HG03558 (cell line): Measurements from ENCODE around the gene DUT.

Experiments
- ATAC-seq: cut with Tn5 transposase; IDR thresholded peaks from one replicate; pipeline ENCODE4 v1.9.1; 2021; ENCODE audit warnings: moderate number of reproducible peaks; ENCODE audit not compliant: unreplicated experiment; ENCODE audit errors: extremely low read depth

Gene DUT

DNA sequence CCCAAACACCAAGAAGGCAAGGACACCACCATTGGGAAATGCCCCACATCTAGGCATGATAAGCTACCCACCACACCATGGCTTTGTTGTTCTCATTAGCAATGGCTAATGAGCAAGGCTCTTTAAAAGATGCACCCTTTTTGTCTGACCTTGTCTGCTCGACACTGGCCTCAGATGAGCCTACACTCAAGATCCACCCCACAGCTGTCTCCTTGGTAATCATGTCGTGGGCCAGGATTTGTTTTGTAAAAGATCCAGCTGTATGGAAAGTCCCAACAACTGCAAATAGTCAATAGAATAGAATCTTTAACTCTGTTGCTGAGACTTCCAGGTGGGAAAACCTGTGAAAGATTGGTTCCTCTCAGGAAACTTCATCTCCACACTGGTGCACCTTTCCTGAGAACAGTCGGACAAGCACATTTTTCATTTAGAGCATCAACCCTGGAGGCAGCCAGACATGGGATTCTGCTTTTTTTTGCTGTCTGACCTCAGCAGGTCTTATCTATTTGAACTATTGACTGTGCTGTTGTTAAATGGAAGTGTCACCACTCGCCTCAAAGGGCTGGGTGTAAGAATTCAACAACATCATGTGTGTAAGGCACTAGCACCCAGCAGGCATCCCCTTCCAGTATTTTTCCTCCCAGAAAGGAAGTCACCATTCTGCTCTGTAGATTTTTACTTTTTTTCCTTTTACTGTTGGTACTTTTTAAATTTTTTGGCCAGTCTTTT lies 35.5 kb downstream of the DUT start:
- no peak for ATAC-seq

DNA sequence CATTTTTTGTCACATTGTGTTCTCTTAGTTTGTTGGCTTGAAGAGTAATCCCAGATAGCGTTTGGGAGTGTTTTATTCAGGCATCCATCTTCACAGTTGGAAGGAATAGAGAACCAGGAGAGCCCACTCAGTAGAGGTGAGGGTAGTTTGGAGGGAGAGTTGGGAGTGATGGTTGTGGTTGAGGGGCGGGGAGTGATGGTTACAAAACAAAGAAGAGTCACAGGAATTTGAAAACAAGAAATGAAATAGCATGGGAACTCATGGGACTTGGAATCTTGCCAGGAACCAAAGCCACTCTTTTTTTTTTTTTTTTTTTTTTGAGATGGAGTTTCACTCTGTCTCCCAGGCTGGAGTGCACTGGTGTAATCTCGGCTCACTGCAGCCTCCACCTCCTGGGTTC lies 36.3 kb downstream of the DUT start:
- ATAC-seq = no peak

- ATAC-seq = no peak
Observed at GRCh38 chr15:48370460-48370859, 39.2 kb downstream of the DUT start.

GRCh38 chr15:48371550-48371949 lies 40.3 kb downstream of the DUT start:
- no peak for ATAC-seq

DNA sequence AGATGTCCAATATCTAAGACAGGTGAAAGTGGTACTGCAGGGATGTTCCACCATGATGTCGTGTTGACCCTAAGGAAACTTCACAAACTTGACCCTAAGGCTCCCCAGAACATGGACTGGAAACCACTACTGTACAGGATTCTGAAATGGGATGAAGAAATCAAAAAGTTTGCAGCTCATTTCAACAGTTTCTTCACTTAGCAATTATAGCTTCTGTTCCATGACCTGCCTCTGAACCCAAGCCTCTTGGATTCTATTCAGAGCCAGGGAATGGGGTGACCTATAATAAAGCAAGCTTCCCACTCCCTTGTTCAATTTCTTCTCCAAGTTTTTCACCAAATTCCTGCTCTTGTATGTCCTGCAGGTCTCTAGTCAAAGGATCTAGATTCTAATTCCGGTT lies 40.7 kb downstream of the DUT start:
- no peak for ATAC-seq

- no peak for ATAC-seq
Observed at GRCh38 chr15:48373821-48374451, 42.7 kb downstream of the DUT start.

DNA sequence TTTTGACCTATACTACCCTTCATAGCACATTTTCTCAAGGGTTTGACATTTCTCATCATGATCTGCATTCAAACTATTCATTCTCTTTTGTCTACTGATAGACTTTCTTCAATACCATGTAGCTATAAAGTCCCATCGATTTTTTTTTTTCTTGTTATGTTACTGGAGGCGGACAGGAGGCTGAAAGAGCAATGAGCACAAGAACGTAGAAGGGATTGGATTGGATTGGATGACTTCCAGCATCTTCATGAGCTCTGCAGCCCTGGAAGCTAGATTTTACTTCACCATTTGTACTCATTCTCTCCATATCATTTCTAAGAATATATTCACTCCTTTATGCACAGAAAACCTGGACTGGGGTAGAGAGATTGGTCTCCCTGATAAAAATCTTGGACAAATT lies 43.2 kb downstream of the DUT start:
- ATAC-seq = no peak

DNA sequence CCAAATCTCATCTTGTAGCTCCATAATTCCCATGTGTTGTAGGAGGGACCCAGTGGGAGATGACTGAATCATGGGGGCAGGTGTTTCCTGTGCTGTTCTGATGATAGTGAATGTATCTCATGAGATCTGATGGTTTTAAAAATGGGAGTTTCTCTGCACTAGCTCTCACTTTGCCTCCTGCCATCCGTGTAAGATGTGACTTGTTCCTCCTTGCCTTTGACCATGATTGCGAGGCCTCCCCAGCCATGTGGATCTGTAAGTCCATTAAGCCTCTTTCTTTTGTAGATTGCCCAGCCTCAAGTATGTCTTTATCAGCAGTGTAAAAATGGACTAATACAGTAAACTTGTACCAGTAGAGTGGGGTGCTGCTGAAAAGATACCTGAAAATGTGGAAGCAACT lies 44.5 kb downstream of the DUT start:
- no peak for ATAC-seq

DNA sequence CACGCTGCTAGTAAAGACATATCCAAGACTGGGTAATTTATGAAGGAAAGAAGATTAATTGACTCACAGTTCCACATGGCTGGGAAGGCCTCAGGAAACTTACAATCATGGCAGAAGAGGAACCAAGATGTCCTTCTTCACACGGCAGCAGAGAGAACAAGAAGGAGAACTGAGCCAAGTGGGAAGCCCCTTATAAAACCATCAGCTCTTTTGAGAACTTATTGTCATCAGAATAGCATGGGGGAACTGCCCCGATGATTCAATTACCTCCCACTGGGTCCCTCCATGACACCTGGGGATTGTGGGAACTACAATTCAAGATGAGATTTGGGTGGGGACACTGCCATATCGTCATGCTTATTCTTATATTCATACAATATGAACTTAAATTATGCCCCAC lies 49.0 kb downstream of the DUT start:
- no peak for ATAC-seq

DNA sequence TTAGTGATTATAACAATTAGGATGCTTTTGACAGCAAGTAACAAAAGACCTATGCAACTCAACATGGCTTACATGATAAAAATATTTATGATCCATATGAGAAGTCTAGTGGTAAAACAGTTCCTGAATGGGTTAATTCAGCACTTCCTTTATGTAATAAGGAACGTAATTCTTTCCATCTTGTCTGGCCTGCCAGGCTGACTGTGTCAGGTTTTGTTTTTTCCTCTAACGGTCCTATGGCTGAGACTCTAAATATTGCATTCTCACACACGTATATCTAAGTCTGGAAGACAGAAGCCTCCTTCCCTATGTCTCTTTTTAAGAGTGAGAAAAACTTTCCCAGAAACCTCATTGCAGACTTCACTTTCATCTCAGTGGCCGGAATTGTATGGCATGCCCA lies 50.6 kb downstream of the DUT start:
- no peak for ATAC-seq

GRCh38 chr15:48383031-48383430 lies 51.8 kb downstream of the DUT start:
- no peak for ATAC-seq

DNA sequence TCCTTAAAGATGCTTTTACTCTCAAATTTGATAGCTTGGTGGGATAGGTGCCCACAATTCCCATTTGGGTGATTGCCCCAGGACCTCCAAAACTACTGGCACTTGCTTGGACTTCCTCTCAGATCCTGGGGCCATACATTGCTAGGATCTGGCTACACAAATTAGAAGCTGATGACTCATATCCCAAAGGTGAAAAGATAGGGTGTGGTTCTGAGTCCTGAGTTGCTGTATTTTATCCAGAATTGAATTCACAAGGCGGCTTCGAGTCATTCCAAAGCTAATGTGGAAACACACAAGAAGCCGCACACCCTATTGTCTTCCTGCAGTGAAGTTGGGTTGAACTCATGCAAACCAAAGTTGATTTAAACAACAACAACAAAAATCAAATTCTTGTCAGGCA lies 53.4 kb downstream of the DUT start:
- no peak for ATAC-seq

- no peak for ATAC-seq
Observed at GRCh38 chr15:48385031-48385830, 54.0 kb downstream of the DUT start.

DNA sequence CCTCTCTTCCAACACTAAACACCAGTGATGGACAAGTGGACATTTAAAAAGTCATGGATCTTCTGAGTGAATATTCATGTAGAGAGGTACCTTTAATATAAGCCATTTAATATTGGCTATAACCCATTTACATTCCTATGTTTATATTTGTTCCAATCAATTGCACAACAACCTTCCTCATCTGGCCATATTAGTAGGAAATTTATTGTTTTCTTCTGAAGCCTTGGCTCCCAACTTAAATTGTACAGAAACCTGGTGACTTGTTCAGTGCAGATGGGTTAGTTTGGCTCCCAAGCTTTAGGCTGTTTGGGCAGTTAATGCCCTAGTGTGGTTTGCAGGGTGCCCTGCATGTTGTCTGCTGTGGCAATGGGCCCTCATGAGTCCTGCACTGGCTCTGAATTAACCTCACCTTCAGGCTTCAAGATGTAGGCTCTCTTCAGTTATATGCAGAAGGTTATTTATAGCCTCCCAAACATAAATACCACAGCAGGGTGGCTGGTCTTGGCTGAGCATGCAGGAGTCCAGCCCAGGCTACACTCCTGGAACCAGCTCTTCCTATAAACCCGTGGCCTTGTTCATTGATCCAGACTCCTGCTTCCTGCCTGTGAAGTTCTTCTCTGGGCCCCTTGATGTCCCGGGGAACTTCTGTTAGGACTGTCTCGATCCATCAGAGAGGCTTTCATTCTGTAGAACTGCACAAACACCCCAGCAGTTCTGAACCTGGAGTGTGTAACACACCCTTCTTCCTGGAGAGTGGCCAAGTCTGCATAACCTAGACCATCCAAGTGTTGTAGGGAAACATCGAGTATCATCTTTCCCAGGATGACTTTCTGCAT lies 57.0 kb downstream of the DUT start:
- ATAC-seq = no peak

GRCh38 chr15:48388910-48389309 lies 57.7 kb downstream of the DUT start:
- ATAC-seq = no peak

GRCh38 chr15:48389691-48390143 lies 58.5 kb downstream of the DUT start:
- ATAC-seq = no peak

DNA sequence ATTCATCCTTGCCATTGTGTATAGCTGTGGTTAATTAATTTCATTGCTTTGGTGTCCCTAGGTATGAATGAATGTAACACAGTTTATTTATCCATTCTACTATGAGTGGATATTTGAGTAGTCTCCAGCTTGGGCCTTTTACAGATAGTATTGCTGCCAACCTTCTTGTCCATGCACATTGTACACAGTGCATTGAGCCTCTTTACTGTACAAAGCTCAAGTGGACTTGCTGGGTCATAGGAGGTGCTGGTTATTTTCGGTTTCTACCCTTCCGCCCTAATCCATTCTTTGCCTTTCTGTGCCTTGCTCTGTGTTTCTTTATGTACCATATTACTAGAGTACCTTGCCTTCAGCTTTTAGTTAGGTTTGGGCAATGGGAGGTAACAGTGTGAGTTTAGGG lies 60.7 kb downstream of the DUT start:
- no peak for ATAC-seq

- no peak for ATAC-seq
Observed at GRCh38 chr15:48392356-48392755, 61.1 kb downstream of the DUT start.
